ENCODE measurements around the gene CATSPER1. TPM values are rescaled to one million over a fixed set of nuclear protein-coding genes. Genes with fewer than 3 reads are reported as not detected.

Gene CATSPER1
- total RNA-seq, 1 donor from 2014 or later: not detected

GRCh38 chr11:66006134-66006890 is 20.0 kb downstream of the CATSPER1 start:
- intact Hi-C loops (cut with micrococcal nuclease): no loop called here

- intact Hi-C loops (cut with micrococcal nuclease): no loop called here
Measured at GRCh38 chr11:66004186-66004585, 22.1 kb downstream of the CATSPER1 start.

- intact Hi-C loops (cut with micrococcal nuclease): no loop called here
Measured at GRCh38 chr11:66003291-66003690, 23.0 kb downstream of the CATSPER1 start.

GRCh38 chr11:66002648-66003225 is 23.5 kb downstream of the CATSPER1 start:
- intact Hi-C loops (cut with micrococcal nuclease): loop anchor here (1.0 kb wide), 16 partner anchors 13 to 432 kb away; partner anchors contain the start of genes C11orf68, CFL1, DRAP1 and FIBP

GRCh38 chr11:66001942-66002647 is 24.2 kb downstream of the CATSPER1 start, which contains the start of the genes BANF1 and EIF1AD:
TSS of gene BANF1 (plus strand) at chr11:66002503. CDS start at chr11:66003251, 748 bp downstream.
TSS of gene EIF1AD (minus strand) at chr11:66002157. CDS start at chr11:66000389, 1,768 bp downstream.
- intact Hi-C loops (cut with micrococcal nuclease): loop anchor here (1.0 kb wide), 16 partner anchors 13 to 432 kb away; partner anchors contain the start of genes C11orf68, CFL1, DRAP1 and FIBP

- intact Hi-C loops (cut with micrococcal nuclease): no loop called here
Measured at GRCh38 chr11:65997286-65997685, 29.0 kb downstream of the CATSPER1 start.

- intact Hi-C loops (cut with micrococcal nuclease): no loop called here
Measured at GRCh38 chr11:65992056-65992455, 34.2 kb downstream of the CATSPER1 start.

- intact Hi-C loops (cut with micrococcal nuclease): loop anchor here (1.0 to 5.0 kb wide), 15 partner anchors 13 to 372 kb away; partner anchors contain the start of genes AP5B1, BANF1, C11orf68 and CCDC85B
Measured at GRCh38 chr11:65988791-65989592, 37.3 kb downstream of the CATSPER1 start.

- intact Hi-C loops (cut with micrococcal nuclease): loop anchor here (5.0 kb wide), 1 partner anchor 370 kb away; the partner anchor contains the start of gene PCNX3
Measured at GRCh38 chr11:65987336-65987735, 38.9 kb downstream of the CATSPER1 start.

- intact Hi-C loops (cut with micrococcal nuclease): no loop called here
Measured at GRCh38 chr11:65983589-65983987, 42.7 kb downstream of the CATSPER1 start.

- intact Hi-C loops (cut with micrococcal nuclease): no loop called here
Measured at GRCh38 chr11:65982824-65983588, 43.3 kb downstream of the CATSPER1 start.

- intact Hi-C loops (cut with micrococcal nuclease): no loop called here
Measured at GRCh38 chr11:65981972-65982823, 44.1 kb downstream of the CATSPER1 start.

GRCh38 chr11:65981101-65981740 is 45.1 kb downstream of the CATSPER1 start:
- intact Hi-C loops (cut with micrococcal nuclease): no loop called here

- intact Hi-C loops (cut with micrococcal nuclease): no loop called here
Measured at GRCh38 chr11:65979261-65979759, 47.0 kb downstream of the CATSPER1 start.

GRCh38 chr11:65978391-65979238 is 47.7 kb downstream of the CATSPER1 start:
- intact Hi-C loops (cut with micrococcal nuclease): no loop called here

GRCh38 chr11:65977621-65978390 is 48.5 kb downstream of the CATSPER1 start:
- intact Hi-C loops (cut with micrococcal nuclease): no loop called here
